Erythroblast (primary cell): Measurements from ENCODE around the gene STS.

Experiments used
- GATA1 ChIP-seq: IDR thresholded peaks from 2 replicates; pipeline ENCODE4 v1.6.1; 2011; ENCODE audit warnings: low read depth, mild to moderate bottlenecking, control low read depth, low read length, moderate library complexity
- POLR2A ChIP-seq: IDR thresholded peaks from 2 replicates; pipeline ENCODE4 v1.6.1; 2011; ENCODE audit warnings: mild to moderate bottlenecking, low read length

DNA sequence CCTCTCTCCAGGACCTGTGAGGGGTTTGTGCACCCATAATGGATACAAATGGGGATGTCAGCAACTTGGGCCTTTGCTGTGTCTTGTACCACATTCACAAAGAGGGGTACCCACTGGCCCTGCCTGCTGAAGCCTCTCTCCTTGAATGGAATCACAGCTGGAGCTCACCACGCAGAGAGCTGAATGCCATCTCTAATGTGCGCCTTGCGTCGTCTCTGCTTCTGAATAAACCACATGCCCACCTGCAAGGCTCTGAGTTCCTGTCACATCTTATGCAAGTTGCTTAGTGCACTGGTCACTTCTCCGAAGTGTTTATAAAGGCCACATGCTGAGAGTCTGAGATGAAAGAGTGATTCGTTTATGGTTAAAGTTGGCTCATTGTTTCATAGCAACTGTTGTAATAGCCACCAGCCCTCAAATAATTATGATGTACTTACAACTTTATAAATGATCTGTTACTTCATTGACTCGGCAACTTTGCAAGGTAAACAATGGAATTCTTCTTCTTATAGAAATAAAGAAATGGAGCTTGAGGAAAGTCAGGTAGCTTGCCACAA, 6.6 kb downstream of the STS start:
- TF ChIP-seq POLR2A = no peak
- no peak for TF ChIP-seq GATA1
